Kidney epithelial cell (primary cell): ENCODE data around the gene B3GALT5. TPM values are rescaled to one million over a fixed set of nuclear protein-coding genes. Genes with fewer than 3 reads are reported as not detected.
"Not testable (repeated sequence)": the region's sequence is repeated elsewhere in the genome, so short reads cannot be mapped to it uniquely, and the experiment has no call there.

Experiments used
- DNase-seq: peaks from one replicate; pipeline ENCODE4 v3.0.0-alpha.2; 2010; ENCODE audit warnings: low read depth
- H3K27me3 ChIP-seq: 2 replicates; pipeline ENCODE4 v1.6.0; 2011; ENCODE audit warnings: low read length; ENCODE audit not compliant: control insufficient read depth, insufficient read depth
- H3K36me3 ChIP-seq: 2 replicates; pipeline ENCODE4 v1.5.1; 2011; ENCODE audit warnings: low read length; ENCODE audit not compliant: control insufficient read depth, insufficient read depth
- H3K4me3 ChIP-seq: 2 replicates; pipeline ENCODE4 v1.5.1; 2011; ENCODE audit warnings: low read depth, mild to moderate bottlenecking, control low read depth, low read length
- total RNA-seq: library from RNA; depleted of rRNA; stranded (reverse); fragments of >200 nt; gene quantifications from 2 replicates; pipeline ENCODE4 v1.2.3, GENCODE V29; 2015
- TF ChIP-seq, protein P1 (sequence below): IDR thresholded peaks from 2 replicates; pipeline ENCODE4 v1.5.1; 2011; ENCODE audit warnings: mild to moderate bottlenecking, moderate library complexity, low read length, control low read depth, inconsistent platforms; ENCODE audit not compliant: insufficient read depth, poor library complexity, severe bottlenecking

The B3GALT5 gene
- total RNA-seq, 1 donor from 2014 or later: 4.3 TPM

DNA sequence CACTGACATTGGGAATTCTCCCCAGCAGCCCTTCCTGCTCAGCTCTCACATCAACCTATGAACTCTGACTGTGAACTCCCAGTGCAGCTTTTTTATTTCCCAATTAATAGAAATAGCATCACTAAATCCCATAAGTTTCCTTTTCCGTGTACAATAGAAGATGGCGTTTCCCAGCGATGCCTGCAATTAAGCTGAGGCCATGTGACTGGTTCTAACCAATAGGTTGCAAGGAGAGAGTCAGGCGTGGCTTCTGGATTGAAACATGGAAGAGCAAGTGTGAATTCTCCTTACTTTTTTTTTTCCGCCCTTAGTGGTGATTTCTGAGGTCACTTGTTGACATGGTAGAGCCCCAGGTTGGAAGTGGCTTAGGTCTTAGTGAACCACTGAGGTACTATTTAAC, 73.3 kb downstream of the B3GALT5 start:
- H3K36me3 ChIP-seq: no peaks in the 10 kb centered on the region
- TF ChIP-seq, protein P1, sequence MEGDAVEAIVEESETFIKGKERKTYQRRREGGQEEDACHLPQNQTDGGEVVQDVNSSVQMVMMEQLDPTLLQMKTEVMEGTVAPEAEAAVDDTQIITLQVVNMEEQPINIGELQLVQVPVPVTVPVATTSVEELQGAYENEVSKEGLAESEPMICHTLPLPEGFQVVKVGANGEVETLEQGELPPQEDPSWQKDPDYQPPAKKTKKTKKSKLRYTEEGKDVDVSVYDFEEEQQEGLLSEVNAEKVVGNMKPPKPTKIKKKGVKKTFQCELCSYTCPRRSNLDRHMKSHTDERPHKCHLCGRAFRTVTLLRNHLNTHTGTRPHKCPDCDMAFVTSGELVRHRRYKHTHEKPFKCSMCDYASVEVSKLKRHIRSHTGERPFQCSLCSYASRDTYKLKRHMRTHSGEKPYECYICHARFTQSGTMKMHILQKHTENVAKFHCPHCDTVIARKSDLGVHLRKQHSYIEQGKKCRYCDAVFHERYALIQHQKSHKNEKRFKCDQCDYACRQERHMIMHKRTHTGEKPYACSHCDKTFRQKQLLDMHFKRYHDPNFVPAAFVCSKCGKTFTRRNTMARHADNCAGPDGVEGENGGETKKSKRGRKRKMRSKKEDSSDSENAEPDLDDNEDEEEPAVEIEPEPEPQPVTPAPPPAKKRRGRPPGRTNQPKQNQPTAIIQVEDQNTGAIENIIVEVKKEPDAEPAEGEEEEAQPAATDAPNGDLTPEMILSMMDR: no peak
- H3K4me3 ChIP-seq: no peak overlapping the region
- DNase-seq: no peak
- H3K27me3 ChIP-seq: no peaks in the 10 kb centered on the region

DNA sequence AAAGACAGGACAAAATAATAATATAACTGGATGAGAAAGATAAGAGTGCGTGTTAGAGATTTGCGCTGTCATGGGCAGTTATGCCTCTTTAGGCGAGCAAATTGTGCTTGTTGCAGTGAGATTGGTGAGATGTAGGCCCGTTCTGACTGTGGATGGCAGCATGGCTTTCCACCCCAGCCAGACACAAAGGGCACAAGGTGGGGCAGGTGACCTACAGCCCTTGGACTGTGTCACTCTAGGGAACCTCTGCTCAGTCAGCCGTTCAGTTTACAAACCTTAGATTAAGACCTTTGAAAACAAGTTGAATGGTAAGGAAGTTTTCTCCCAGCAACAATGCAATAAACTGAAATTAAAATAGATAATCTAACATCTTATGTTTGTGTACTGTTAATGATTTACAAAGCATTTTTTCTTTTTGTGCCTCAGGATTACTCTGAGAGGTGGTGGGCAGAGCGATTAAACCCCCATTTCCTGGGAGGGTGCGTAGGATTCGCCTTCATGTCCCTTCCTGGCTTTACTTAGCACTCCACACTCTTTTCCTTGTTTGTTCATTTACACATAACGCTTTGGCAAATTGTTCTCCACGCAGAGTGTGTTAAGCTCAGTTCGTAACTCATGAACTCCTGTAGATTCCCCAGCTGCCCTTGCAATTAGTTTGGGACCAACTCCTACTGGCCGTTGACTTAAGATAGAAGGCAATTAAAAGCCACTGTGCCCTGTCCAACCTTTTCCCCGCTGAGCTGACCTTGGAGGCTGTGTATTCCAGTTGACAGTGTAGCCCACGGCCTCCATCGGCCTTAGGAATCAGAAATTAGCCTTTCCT, 74.1 kb downstream of the B3GALT5 start:
- no peaks in the 10 kb centered on the region for H3K36me3 ChIP-seq
- no peak overlapping the region for H3K4me3 ChIP-seq
- no peak for DNase-seq
- no peaks in the 10 kb centered on the region for H3K27me3 ChIP-seq
- TF ChIP-seq, protein P1: no peak

DNA sequence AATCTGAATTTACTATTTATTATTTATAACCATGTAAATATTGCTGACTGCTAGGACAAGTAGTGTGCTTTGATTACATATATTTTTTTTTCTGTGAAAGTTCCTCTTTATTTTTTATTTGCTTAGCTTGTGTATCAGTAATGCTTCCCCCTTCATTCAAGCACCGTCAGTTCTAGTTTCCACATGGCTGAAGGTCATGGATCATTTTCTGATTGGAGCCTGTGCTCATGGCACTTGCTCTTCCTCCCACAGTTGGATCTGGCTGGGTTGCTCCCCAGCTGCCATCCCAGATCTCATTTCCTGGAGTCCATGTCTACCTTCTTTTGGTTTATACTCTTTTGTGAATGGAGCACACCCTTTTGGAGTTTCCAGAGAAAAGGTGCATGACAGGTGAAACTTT, 75.3 kb downstream of the B3GALT5 start:
- TF ChIP-seq, protein P1: no peak
- Histone ChIP-seq H3K27me3 (no peaks in the 10 kb centered on the region), H3K36me3 (no peaks in the 10 kb centered on the region), H3K4me3 (no peak overlapping the region)
- no peak for DNase-seq

DNA sequence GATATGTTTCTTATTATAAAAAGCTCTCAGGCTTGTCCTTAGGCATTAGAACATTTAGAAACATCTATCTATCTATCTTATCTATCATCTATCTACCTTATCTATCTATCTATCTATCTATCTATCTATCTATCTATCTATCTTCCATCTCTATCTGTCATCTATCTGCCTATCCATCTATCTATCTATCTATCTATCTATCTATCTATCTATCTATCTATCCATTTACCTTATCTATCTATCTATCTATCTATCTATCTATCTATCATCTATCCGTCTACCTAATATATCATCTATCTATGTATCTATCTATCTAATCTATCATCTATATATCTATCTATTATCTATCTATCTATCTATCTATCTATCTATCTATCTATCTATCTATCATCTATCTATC, 77.1 kb downstream of the B3GALT5 start:
- not testable (repeated sequence) for H3K36me3 ChIP-seq, DNase-seq

GRCh38 chr21:39690454-39690853, 77.7 kb downstream of the B3GALT5 start:
- TF ChIP-seq, protein P1: no peak
- no peak overlapping the region for H3K4me3 ChIP-seq

More for the DNA sequence above, 77.1 kb downstream of the B3GALT5 start:
- not testable (repeated sequence) for H3K4me3 ChIP-seq, H3K27me3 ChIP-seq

GRCh38 chr21:39694750-39695149, 82.0 kb downstream of the B3GALT5 start:
- H3K27me3 ChIP-seq: no peaks in the 10 kb centered on the region
- H3K36me3 ChIP-seq: no peaks in the 10 kb centered on the region
- TF ChIP-seq, protein P1: no peak
- no peak overlapping the region for H3K4me3 ChIP-seq
- DNase-seq: no peak

More at GRCh38 chr21:39690454-39690853, 77.7 kb downstream of the B3GALT5 start:
- Histone ChIP-seq H3K27me3 (no peaks in the 10 kb centered on the region), H3K36me3 (no peaks in the 10 kb centered on the region)
- DNase-seq: no peak
